RWPE1 (cell line): ENCODE measurements around the gene CNTN5.
"Not testable (repeated sequence)": the region's sequence is repeated elsewhere in the genome, so short reads cannot be mapped to it uniquely, and the experiment has no call there.

Experiments
- CTCF ChIA-PET: fragments of 350-600 bp; sonication (Branson Sonifier 250); formaldehyde crosslinking; extraction: SDS; loops from one replicate; lab custom pipeline; 2021; lab: Yijun Ruan, JAX
- POLR2A ChIA-PET: fragments of 400-600 bp; formaldehyde crosslinking; extraction: SDS; loops from one replicate; lab custom pipeline; 2020; ENCODE audit warnings: antibody characterized with exemption; ENCODE audit not compliant: low non-redundant PET; lab: Yijun Ruan, JAX
- DNase-seq: peaks from one replicate; pipeline ENCODE4 v3.0.0; 2012; ENCODE audit warnings: low spot score
- H3K27ac ChIP-seq: fragments of 450-650 bp; 2 replicates; pipeline ENCODE4 v1.5.1; 2017
- TF ChIP-seq, protein P1 (sequence below): fragments of 450-650 bp; conservative IDR thresholded peaks from 2 replicates; pipeline ENCODE4 v1.5.1; 2017; ENCODE audit warnings: low read depth, mild to moderate bottlenecking

The CNTN5 gene

DNA sequence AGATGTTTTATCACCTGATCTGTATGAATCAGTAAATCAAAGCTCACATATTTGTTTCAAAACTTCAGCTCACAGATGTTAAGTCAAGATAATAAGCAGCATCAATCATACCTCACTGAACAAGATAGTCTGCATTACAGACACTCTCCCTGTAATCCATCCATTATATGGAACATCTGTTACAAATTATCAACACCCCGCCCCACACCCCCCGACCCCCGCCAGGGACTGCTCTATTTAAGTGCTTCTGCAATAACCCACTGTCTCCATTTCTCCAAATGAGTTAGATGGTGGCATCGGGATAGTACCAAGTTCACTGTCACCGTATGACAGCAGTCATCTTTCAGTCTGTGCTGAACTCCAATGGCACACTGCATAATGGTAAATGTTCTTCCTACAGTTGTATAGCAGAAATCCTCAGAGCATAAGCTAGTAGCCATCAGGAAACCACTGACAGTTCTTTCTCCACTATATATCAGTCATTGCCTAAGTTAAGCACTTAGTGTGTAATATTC lies 1219.3 kb downstream of the CNTN5 start:
- TF ChIP-seq, protein P1, sequence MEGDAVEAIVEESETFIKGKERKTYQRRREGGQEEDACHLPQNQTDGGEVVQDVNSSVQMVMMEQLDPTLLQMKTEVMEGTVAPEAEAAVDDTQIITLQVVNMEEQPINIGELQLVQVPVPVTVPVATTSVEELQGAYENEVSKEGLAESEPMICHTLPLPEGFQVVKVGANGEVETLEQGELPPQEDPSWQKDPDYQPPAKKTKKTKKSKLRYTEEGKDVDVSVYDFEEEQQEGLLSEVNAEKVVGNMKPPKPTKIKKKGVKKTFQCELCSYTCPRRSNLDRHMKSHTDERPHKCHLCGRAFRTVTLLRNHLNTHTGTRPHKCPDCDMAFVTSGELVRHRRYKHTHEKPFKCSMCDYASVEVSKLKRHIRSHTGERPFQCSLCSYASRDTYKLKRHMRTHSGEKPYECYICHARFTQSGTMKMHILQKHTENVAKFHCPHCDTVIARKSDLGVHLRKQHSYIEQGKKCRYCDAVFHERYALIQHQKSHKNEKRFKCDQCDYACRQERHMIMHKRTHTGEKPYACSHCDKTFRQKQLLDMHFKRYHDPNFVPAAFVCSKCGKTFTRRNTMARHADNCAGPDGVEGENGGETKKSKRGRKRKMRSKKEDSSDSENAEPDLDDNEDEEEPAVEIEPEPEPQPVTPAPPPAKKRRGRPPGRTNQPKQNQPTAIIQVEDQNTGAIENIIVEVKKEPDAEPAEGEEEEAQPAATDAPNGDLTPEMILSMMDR = no peak
- POLR2A ChIA-PET = no interaction called here
- CTCF ChIA-PET = no interaction called here
- DNase-seq = no peak
- H3K27ac ChIP-seq = no peak overlapping the region

DNA sequence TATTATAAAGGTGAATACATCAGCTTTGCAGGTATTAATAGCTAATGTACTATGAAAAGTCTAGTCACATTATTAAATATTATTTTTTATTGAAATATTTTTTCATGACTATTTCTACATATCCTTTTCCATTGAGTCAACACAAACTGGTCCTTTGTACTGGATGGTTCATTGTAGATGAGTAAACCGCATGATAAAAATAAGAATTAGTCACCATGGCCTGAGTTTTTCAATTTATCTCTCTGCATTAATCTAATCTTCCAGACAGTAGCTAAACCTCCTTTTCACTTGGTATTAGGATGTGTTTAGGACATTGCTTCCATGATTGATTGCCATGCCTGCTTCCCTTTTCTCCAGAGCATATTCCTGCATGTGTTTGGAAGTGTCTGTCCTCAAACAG lies 1227.0 kb downstream of the CNTN5 start:
- no peak for DNase-seq
- TF ChIP-seq, protein P1 = no peak
- ChIA-PET POLR2A (no interaction called here), CTCF (no interaction called here)
- H3K27ac ChIP-seq = no peak overlapping the region

DNA sequence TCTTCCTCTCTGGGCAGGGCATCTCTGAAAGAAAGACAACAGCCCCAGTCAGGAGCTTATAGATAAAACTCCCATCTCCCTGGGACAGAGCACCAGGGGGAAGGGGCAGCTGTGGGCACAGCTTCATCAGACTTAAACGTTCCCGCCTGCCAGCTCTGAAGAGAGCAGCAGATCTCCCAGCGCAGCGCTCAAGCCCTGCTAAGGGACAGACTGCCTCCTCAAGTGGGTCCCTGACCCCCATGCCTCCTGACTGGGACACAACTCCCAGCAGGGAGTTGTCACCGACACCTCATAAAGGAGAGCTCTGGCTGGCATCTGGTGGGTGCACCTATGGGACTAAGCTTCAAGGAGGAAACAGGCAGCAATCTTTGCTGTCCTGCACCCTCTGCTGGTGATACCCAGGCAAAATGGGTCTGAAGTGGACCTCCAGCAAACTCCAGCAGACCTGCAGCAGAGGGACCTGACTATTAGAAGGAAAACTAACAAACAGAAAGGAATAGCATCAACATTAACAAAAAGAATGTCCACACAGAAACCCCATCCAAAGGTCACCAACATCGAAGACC lies 1236.6 kb downstream of the CNTN5 start:
- H3K27ac ChIP-seq, DNase-seq, POLR2A ChIA-PET: not testable (repeated sequence)
- CTCF ChIA-PET = interaction anchor here (0.6 kb wide), 1 partner anchor 93 kb away, joined by 3 read pairs; no protein-coding TSS in a partner anchor

DNA sequence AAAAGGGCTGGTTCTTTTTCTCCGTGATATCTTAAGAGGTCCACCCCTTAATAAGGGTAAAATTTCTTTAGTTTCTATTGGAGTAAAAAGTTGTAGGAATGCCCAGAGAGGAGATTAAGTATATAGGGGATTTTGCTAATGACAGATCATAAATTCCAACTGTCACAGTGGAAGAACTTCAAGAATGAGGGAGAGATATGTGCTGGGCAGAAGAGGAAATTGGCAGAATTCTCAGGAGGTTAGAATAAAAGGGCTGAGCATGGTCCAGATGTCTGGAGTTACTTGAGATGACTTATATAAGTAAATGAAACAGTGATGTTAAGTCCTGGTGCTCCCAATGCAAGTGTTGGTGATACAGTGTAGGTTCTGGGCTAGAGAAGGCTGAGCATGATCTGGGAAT lies 1248.8 kb downstream of the CNTN5 start:
- DNase-seq = no peak
- ChIA-PET POLR2A (no interaction called here), CTCF (no interaction called here)
- TF ChIP-seq, protein P1 = no peak
- no peak overlapping the region for H3K27ac ChIP-seq

DNA sequence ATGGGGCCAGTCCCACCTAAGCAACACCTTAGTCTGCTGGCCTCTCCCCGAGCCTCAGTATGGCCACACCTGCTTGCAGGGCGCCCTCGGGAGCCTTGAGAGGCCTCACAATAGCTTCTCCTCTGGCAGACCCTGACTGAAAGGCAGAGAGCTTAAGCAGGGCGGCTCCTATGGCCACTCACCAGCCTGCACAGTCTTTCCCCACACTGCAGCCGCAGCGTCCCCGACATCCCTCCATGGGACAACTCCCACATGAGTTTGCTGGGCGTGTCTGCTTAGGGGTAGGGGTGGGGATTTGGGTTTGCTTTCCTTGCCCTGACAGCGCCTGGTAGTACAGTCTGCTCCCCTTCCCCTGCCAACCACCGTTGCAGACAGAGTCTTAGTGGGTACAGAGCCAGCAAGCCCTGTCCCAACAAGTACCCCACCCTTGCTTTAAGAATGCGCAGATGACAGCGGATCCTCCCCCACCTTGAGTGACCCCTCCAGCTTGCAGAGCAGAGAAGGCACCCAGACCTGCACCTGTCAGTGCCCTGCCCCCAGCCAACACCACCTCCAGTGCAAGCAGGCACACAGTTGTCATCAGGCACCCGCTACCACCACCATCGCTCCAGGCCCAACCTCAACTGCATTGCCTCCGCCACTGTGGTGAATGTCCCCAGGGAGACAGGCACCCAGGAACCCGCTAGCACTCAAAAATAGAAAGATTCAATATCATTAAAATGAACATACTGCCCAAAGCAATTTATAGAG lies 1252.5 kb downstream of the CNTN5 start:
- ChIA-PET CTCF (no interaction called here), POLR2A (no interaction called here)
- no peak overlapping the region for H3K27ac ChIP-seq
- TF ChIP-seq, protein P1 = no peak
- no peak for DNase-seq

DNA sequence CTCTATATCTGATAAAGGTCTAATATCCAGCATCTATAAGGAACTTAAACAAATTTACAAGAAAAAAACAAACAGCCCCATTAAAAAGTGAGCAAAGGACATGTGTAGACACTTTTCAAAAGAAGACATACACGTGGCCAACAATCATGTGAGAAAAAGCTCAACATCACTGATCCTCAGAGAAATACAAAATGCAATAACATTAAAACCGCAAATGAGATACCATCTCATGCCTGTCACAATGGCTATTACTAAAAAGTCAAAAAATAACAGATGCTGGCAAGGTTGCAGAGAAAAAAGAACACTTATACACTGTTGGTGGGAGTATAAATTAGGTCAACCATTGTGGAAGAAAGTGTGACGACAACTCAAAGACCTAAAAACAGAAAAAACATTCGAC lies 1253.7 kb downstream of the CNTN5 start:
- DNase-seq, POLR2A ChIA-PET, H3K27ac ChIP-seq: not testable (repeated sequence)

DNA sequence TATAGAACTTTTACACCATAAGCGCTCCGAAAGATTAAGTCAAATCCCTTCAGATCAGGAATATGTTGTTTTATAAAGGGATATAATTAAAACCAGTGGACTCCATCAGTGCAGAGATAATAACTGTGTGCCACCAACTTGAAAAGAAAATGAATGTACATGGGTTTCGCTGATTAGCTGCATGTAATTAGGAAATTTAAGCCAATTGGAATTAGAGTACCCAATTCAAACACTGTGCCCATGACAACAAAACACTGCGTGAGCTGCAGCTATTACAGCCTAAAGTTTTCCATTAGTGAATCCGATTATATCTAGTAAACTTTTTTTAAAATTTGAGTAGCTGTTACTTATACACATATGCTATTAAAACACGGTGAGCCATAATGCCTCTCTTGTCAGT lies 1274.0 kb downstream of the CNTN5 start:
- POLR2A ChIA-PET = no interaction called here
- CTCF ChIA-PET = no interaction called here
- H3K27ac ChIP-seq = no peak overlapping the region
- no peak for DNase-seq
- TF ChIP-seq, protein P1 = no peak

More for the DNA sequence above, 1253.7 kb downstream of the CNTN5 start:
- CTCF ChIA-PET = not testable (repeated sequence)
